Astrocyte of the cerebellum (primary cell): Measurements from ENCODE around the gene DOCK4.

Source experiments
- DNase-seq: peaks from one replicate; pipeline ENCODE4 v3.0.0-alpha.2; 2011; ENCODE audit warnings: low read depth
- H3K4me3 ChIP-seq: 2 replicates; pipeline ENCODE4 v1.5.1; 2011; ENCODE audit warnings: mild to moderate bottlenecking, low read depth, low read length, moderate library complexity
- in situ Hi-C: cut with HindIII; loops from 2 replicates; pipeline ENCODE4 v1.10.0; 2017; ENCODE audit warnings: low sequenced_read_pairs
- TF ChIP-seq, protein P1 (sequence below): IDR thresholded peaks from 2 replicates; pipeline ENCODE4 v1.5.1; 2012; ENCODE audit warnings: low read length, low read depth, moderate library complexity, mild to moderate bottlenecking; ENCODE audit errors: missing control alignments

DOCK4 gene

DNA sequence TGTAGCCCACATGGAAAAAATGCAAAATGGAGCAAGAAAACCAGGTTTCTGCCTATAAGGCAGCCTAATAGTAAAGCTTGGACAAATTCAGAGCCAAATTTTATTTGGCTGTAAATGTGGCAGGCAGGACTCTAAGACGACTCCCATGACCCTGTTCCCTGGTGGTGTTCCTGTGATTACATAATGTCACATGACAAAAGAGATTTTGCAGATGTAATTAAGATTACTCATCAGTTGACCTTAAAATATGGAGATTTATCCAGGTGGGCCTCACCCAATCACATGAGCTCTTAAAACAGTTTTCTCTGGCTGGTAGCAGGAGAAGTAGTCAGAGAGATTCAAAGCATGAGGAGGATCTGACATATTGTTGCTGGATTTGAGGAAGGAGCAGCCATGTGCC, 340.8 kb downstream of the DOCK4 start:
- no peak for DNase-seq
- TF ChIP-seq, protein P1, sequence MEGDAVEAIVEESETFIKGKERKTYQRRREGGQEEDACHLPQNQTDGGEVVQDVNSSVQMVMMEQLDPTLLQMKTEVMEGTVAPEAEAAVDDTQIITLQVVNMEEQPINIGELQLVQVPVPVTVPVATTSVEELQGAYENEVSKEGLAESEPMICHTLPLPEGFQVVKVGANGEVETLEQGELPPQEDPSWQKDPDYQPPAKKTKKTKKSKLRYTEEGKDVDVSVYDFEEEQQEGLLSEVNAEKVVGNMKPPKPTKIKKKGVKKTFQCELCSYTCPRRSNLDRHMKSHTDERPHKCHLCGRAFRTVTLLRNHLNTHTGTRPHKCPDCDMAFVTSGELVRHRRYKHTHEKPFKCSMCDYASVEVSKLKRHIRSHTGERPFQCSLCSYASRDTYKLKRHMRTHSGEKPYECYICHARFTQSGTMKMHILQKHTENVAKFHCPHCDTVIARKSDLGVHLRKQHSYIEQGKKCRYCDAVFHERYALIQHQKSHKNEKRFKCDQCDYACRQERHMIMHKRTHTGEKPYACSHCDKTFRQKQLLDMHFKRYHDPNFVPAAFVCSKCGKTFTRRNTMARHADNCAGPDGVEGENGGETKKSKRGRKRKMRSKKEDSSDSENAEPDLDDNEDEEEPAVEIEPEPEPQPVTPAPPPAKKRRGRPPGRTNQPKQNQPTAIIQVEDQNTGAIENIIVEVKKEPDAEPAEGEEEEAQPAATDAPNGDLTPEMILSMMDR = no peak
- in situ Hi-C loops = no loop called here
- H3K4me3 ChIP-seq = no peak overlapping the region

GRCh38 chr7:111864291-111864976, 341.8 kb downstream of the DOCK4 start:
- in situ Hi-C loops = no loop called here
- TF ChIP-seq, protein P1 = no peak
- H3K4me3 ChIP-seq = no peak overlapping the region
- no peak for DNase-seq

DNA sequence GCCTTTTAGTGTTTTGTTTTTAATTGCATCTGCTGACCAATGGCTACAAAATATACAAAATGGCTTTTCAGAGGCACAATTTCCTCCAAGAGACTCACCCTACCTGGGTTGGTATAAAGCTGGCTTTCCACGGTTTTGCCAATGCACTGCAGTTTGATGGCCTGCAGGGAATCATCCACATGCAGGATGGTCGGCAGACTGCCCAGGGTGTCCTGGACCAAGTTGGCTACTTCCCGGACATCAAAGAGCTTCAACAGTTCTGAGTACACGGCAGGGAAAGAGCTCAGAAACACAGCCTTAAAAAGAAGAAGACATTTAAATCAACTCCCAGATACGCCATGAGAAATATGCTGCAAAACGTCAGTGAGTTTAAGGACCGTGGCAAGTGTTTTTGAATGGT, 342.9 kb downstream of the DOCK4 start:
- no peak overlapping the region for H3K4me3 ChIP-seq
- no peak for DNase-seq
- TF ChIP-seq, protein P1 = no peak
- in situ Hi-C loops = no loop called here

GRCh38 chr7:111860248-111860647, 346.0 kb downstream of the DOCK4 start:
- no peak overlapping the region for H3K4me3 ChIP-seq
- in situ Hi-C loops = no loop called here
- DNase-seq = no peak
- TF ChIP-seq, protein P1 = no peak

DNA sequence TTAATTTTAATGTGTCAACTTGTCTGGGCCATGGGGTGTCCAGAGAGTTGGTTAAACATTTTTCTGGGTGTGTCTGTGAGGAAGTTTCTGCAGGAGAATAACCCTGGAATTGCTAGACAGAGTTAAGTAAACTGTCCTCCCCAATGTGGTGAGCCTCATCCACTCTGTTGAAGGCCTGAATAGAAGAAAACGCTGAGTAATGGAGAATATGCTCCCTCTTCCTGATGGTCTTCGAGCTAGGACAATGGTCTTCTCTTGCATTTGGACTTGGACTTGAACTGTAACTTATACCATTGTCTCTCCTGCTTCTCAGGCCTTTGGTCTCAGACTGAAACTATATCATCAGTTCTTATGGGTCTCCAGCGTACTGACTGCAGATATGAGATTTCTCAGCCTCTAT, 347.9 kb downstream of the DOCK4 start:
- TF ChIP-seq, protein P1 = no peak
- no peak for DNase-seq
- in situ Hi-C loops = no loop called here
- H3K4me3 ChIP-seq = no peak overlapping the region

GRCh38 chr7:111855842-111856227, 350.4 kb downstream of the DOCK4 start:
- in situ Hi-C loops = no loop called here
- DNase-seq = no peak
- no peak overlapping the region for H3K4me3 ChIP-seq
- TF ChIP-seq, protein P1 = peak; percentile 34
